AG09319 (cell line): ENCODE measurements around the gene OR6B2.

Experiments used
- DNase-seq: peaks from one replicate; pipeline ENCODE4 v3.0.0-alpha.2; 2010; ENCODE audit warnings: low read depth; ENCODE audit errors: extremely low read depth
- CTCF ChIP-seq: IDR thresholded peaks from 2 replicates; pipeline ENCODE4 v1.5.1; 2011; ENCODE audit warnings: low read depth, mild to moderate bottlenecking, inconsistent platforms, low read length, moderate library complexity

Gene OR6B2

GRCh38 chr2:240066489-240066888 lies 36.3 kb upstream of the OR6B2 start:
- no peak for TF ChIP-seq CTCF
- DNase-seq: no peak

GRCh38 chr2:240064898-240065297 lies 34.7 kb upstream of the OR6B2 start:
- DNase-seq: no peak
- no peak for TF ChIP-seq CTCF

GRCh38 chr2:240060977-240061591 lies 30.9 kb upstream of the OR6B2 start:
- DNase-seq: peak; percentile 22
- peak; percentile 62 for TF ChIP-seq CTCF

- no peak for TF ChIP-seq CTCF
- no peak for DNase-seq
Measured at GRCh38 chr2:240056678-240057077, 26.4 kb upstream of the OR6B2 start.

- no peak for DNase-seq
- no peak for TF ChIP-seq CTCF
Measured at GRCh38 chr2:240055177-240055917, 25.1 kb upstream of the OR6B2 start.

DNA sequence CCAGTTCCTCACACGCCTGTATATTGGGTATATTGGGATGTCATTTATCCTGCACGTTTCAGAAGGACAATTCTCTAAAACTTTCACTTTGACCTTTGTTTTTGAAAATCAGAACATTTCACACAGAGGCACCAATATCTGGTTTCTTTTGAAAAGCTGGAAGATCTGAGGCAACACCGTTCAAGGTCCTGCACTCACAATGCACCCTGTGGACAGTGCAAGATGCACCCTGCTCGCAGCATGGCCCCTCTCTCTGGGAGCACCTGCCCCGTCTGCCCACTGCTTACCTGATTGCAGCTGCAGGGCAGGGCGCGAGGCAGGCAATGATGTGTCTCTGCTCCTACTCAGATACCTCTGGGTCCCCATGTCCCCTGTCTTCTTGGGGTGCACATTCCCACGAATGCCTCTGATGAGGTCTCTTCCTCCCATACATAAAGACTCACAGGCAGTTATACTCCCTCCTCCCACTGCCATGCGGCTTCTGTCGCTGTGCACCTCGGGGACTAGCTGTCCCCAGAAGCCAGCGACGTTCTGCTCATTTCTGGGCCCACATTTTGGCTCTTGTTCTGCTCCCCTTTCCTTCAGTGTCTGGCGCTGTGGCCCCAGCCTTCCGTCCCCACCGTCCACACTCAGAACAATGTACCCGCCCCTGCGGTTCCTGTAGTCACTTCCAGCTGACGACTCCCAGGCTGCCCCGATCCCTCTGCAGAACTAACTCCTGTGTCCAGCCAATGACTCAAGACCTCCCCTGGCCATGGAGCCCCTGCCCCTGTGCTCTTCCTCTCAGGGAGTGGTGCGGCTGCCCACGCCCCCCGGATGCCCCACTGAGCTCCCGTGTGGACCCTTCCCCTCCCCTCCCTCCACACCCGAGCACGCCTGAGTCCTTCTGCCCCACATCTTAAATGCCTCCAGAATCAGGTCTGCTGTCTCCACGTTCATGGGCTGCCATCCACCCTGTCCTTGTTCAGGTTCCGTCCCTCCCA lies 23.2 kb upstream of the OR6B2 start, which contains the start of gene OR6B3:
TSS of gene OR6B3 (minus strand) at position 349 of the 983 bp plus-strand sequence.
- no peak for TF ChIP-seq CTCF
- DNase-seq: no peak
